Endothelial cell of umbilical vein (primary cell): ENCODE measurements around the gene RGPD3. TPM values are rescaled to one million over a fixed set of nuclear protein-coding genes. Genes with fewer than 3 reads are reported as not detected.

ENCODE experiments used
- BruUV-seq: library from RNA; stranded (reverse); fragments of 400-500 nt; replicated peaks from 2 replicates; lab custom pipeline; 2021; lab: Mats Ljungman, UMichigan
- CTCF ChIA-PET: fragments of 300-600, 350-600 bp; sonication (Branson Sonifier 250); formaldehyde crosslinking; loops from one replicate; lab custom pipeline; 2021; ENCODE audit warnings: antibody characterized with exemption, inconsistent platforms; lab: Charles Lee
- POLR2A ChIA-PET: fragments of 300-600, 350-600 bp; sonication (Branson Sonifier 250); formaldehyde crosslinking; loops from one replicate; lab custom pipeline; 2021; ENCODE audit warnings: antibody characterized with exemption, inconsistent platforms; lab: Charles Lee
- DNase-seq: peaks from one replicate; pipeline ENCODE4 v3.0.0-alpha.2; 2011; ENCODE audit warnings: low read depth, low spot score
- FAIRE-seq: peaks from 2 replicates; lab custom pipeline; 2011; peaks lifted over from hg19 to GRCh38; lab: Jason Lieb, UNC
- H2AFZ ChIP-seq: 2 replicates; pipeline ENCODE4 v1.6.0; 2012; ENCODE audit warnings: low read depth, low read length, control low read depth, inconsistent platforms
- H3K27ac ChIP-seq: 2 replicates; pipeline ENCODE4 v1.5.1; 2011; ENCODE audit warnings: low read depth, mild to moderate bottlenecking, control low read depth, low read length, moderate library complexity; ENCODE audit not compliant: insufficient read depth
- H3K27me3 ChIP-seq, 2 experiments: 2 replicates each; pipeline versions ENCODE4 v1.6.0 to v1.6.1; 2011; ENCODE audit warnings: low read length in 2 of 2, mixed read lengths in 1 of 2; ENCODE audit not compliant: control insufficient read depth in 2 of 2, insufficient read depth in 2 of 2
- H3K36me3 ChIP-seq, 2 experiments: 2 replicates in 1 of 2; 3 replicates in 1 of 2; pipeline ENCODE4 v1.5.1; 2011; ENCODE audit warnings: low read length in 2 of 2, mild to moderate bottlenecking in 1 of 2, moderate library complexity in 1 of 2; ENCODE audit not compliant: control insufficient read depth in 2 of 2, insufficient read depth in 2 of 2; ENCODE audit errors: extremely low read depth in 1 of 2
- H3K4me1 ChIP-seq: 3 replicates; pipeline ENCODE4 v1.5.1; 2011; ENCODE audit warnings: mild to moderate bottlenecking, low read length; ENCODE audit not compliant: control insufficient read depth, insufficient read depth; ENCODE audit errors: extremely low read depth
- H3K4me2 ChIP-seq: 2 replicates; pipeline ENCODE4 v1.6.1; 2011; ENCODE audit warnings: low read length, control low read depth, mixed read lengths; ENCODE audit not compliant: insufficient read depth
- H3K4me3 ChIP-seq, 3 experiments: fragments of 200-600 bp in 1 of 3; sonication (generic), shearing (Covaris generic) in 1 of 3; replicated peaks in 1 of 3; 2 replicates each; pipeline ENCODE4 v1.5.1; 2011 to 2016; ENCODE audit warnings: control low read depth in 3 of 3, low read length in 3 of 3, mild to moderate bottlenecking in 2 of 3, inconsistent platforms in 1 of 3, low read depth in 1 of 3, moderate library complexity in 1 of 3; ENCODE audit not compliant: insufficient read depth in 1 of 3
- H3K79me2 ChIP-seq: 2 replicates; pipeline ENCODE4 v1.6.0; 2012; ENCODE audit warnings: low read length, inconsistent platforms; ENCODE audit not compliant: control insufficient read depth, insufficient read depth
- H3K9ac ChIP-seq: replicated peaks from 2 replicates; pipeline ENCODE3; 2011; ENCODE audit warnings: low read length, control low read depth; ENCODE audit not compliant: insufficient read depth; ENCODE audit errors: extremely low read depth
- H3K9me1 ChIP-seq: replicated peaks from 3 replicates; pipeline ENCODE4 v1.6.0; 2011; ENCODE audit warnings: mild to moderate bottlenecking, low read length; ENCODE audit not compliant: control insufficient read depth, insufficient read depth; ENCODE audit errors: extremely low read depth
- H3K9me3 ChIP-seq: replicated peaks from 2 replicates; pipeline ENCODE4 v1.5.1; 2012; ENCODE audit warnings: low read length, inconsistent platforms; ENCODE audit not compliant: control insufficient read depth, insufficient read depth
- H4K20me1 ChIP-seq: replicated peaks from 2 replicates; pipeline ENCODE3; 2011; ENCODE audit warnings: mild to moderate bottlenecking, low read length; ENCODE audit not compliant: control insufficient read depth, insufficient read depth; ENCODE audit errors: extremely low read depth
- EZH2 ChIP-seq: IDR thresholded peaks from 2 replicates; pipeline ENCODE4 v1.6.1; 2012; ENCODE audit warnings: borderline replicate concordance, low read depth, mild to moderate bottlenecking, moderate library complexity, low read length, inconsistent platforms; ENCODE audit not compliant: severe bottlenecking
- FOS ChIP-seq: IDR thresholded peaks from 2 replicates; pipeline ENCODE4 v1.6.1; 2011; ENCODE audit warnings: mild to moderate bottlenecking, low read length, moderate library complexity, borderline replicate concordance; ENCODE audit not compliant: insufficient read depth
- GATA2 ChIP-seq: IDR thresholded peaks from 2 replicates; pipeline ENCODE4 v1.7.0; 2011; ENCODE audit warnings: low read depth, mild to moderate bottlenecking, moderate library complexity, mixed read lengths, low read length; ENCODE audit not compliant: insufficient read length, insufficient read depth
- JUN ChIP-seq: IDR thresholded peaks from 2 replicates; pipeline ENCODE4 v1.6.1; 2011; ENCODE audit warnings: borderline replicate concordance, low read depth; ENCODE audit not compliant: insufficient read length, insufficient read depth
- MYC ChIP-seq: IDR thresholded peaks from one replicate; pipeline ENCODE4 v1.6.1; 2011; ENCODE audit warnings: mild to moderate bottlenecking, low read depth, low read length
- POLR2A ChIP-seq: IDR thresholded peaks from 2 replicates; pipeline ENCODE4 v1.6.1; 2012; ENCODE audit warnings: low read depth, mild to moderate bottlenecking, control low read depth, low read length
- POLR2AphosphoS5 ChIP-seq: IDR thresholded peaks from 2 replicates; pipeline ENCODE4 v1.6.1; 2012; ENCODE audit warnings: low read depth, mild to moderate bottlenecking, control low read depth, low read length, moderate library complexity; ENCODE audit not compliant: insufficient read depth
- dilution Hi-C: fragments of 300-500 bp; cut with MboI; formaldehyde crosslinking; loops from one replicate; pipeline ENCODE4 v1.15.0; 2019; ENCODE audit warnings: low sequenced_read_pairs; ENCODE audit not compliant: extremely low pct_ligation_motif_present
- intact Hi-C: fragments of 100-400 bp; cut with micrococcal nuclease; formaldehyde crosslinking; loops from one replicate; pipeline ENCODE4 v1.10.0; 2022
- polyA plus RNA-seq, 4 experiments: library from polyadenylated mRNA; depleted of rRNA in 3 of 4; stranded (reverse) in 3 of 4; unstranded in 1 of 4; fragments of >200 nt; gene quantifications; 2 replicates each; pipeline versions ENCODE4 v1.2.1 to v1.2.3, GENCODE V29; 2011 to 2012; ENCODE audit warnings: missing spikeins in 1 of 4
- total RNA-seq: library from RNA; stranded (reverse); gene quantifications from 2 replicates; pipeline ENCODE4 v1.2.3, GENCODE V29; 2021
- TF ChIP-seq, protein P1 (sequence below), 2 donors: IDR thresholded peaks; 1 replicate in 1 of 2; 2 replicates in 1 of 2; pipeline ENCODE4 v1.5.1; 2011; ENCODE audit warnings: low read length in 2 of 2, mild to moderate bottlenecking in 2 of 2, moderate library complexity in 2 of 2, control low read depth in 1 of 2, inconsistent platforms in 1 of 2, low read depth in 1 of 2; ENCODE audit not compliant: insufficient read depth in 1 of 2; ENCODE audit errors: extremely low read depth in 1 of 2
- TF ChIP-seq, protein P2 (sequence below): IDR thresholded peaks from 2 replicates; pipeline ENCODE4 v1.6.1; 2011; ENCODE audit not compliant: insufficient read depth, insufficient read length

Gene RGPD3
- total and polyA plus RNA-seq, 2 donors (not counting 3 experiments of a cell fraction or from before 2014, with no cell fraction given): 0.04 TPM; not detected in 1

DNA sequence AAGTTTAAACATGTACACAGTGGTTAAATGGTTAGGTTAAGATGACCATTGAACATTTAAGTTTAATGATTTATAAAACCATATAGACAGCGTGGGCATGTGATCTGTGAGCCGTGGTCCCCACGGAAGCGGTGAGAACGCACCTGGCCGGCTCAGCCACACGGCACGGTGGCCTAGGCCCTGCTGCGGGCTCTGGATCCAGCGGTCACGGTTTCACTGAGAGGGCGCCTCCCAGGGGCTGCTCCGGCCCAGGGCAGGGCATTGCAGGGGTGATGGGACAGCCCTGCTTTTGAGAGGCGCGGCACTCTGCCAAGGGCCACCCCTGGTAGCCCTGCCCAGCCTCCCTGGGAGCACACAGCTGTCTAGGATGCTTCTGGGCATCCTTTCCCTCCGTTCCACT, 124.9 kb downstream of the RGPD3 start:
- ChIA-PET CTCF (no interaction called here), POLR2A (no interaction called here)
- dilution Hi-C loops: no loop called here
- no peak overlapping the region for H2AFZ ChIP-seq
- H3K4me3 ChIP-seq: no peak overlapping the region
- no peak overlapping the region for H3K9ac ChIP-seq
- H3K27ac ChIP-seq: no peak overlapping the region
- H3K4me1 ChIP-seq: no peaks in the 10 kb centered on the region
- H3K27me3 ChIP-seq: no peaks in the 10 kb centered on the region
- H3K9me1 ChIP-seq: no peaks in the 10 kb centered on the region
- H3K9me3 ChIP-seq: peaks cover 2% of the 10 kb centered on the region
- FAIRE-seq (no peak), DNase-seq (no peak)
- no peaks in the 10 kb centered on the region for H3K36me3 ChIP-seq
- intact Hi-C loops: no loop called here
- H4K20me1 ChIP-seq: no peaks in the 10 kb centered on the region
- H3K4me2 ChIP-seq: no peak overlapping the region
- BruUV-seq: no TSS peak
- TF ChIP-seq POLR2A: no peak
- TF ChIP-seq, protein P1, sequence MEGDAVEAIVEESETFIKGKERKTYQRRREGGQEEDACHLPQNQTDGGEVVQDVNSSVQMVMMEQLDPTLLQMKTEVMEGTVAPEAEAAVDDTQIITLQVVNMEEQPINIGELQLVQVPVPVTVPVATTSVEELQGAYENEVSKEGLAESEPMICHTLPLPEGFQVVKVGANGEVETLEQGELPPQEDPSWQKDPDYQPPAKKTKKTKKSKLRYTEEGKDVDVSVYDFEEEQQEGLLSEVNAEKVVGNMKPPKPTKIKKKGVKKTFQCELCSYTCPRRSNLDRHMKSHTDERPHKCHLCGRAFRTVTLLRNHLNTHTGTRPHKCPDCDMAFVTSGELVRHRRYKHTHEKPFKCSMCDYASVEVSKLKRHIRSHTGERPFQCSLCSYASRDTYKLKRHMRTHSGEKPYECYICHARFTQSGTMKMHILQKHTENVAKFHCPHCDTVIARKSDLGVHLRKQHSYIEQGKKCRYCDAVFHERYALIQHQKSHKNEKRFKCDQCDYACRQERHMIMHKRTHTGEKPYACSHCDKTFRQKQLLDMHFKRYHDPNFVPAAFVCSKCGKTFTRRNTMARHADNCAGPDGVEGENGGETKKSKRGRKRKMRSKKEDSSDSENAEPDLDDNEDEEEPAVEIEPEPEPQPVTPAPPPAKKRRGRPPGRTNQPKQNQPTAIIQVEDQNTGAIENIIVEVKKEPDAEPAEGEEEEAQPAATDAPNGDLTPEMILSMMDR (IDR thresholded peaks at IDR 0.05; ENCODE audit: extremely low read depth in 1 of 2, insufficient read depth in 1 of 2, low read depth in 1 of 2, low read length in 2 of 2): no peak
- TF ChIP-seq GATA2: no peak
- TF ChIP-seq EZH2: no peak
- no peak for TF ChIP-seq JUN
- TF ChIP-seq MYC: no peak
- TF ChIP-seq FOS: no peak
- TF ChIP-seq, protein P2, sequence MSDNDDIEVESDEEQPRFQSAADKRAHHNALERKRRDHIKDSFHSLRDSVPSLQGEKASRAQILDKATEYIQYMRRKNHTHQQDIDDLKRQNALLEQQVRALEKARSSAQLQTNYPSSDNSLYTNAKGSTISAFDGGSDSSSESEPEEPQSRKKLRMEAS: no peak
- TF ChIP-seq POLR2AphosphoS5: no peak
- H3K79me2 ChIP-seq: no peaks in the 10 kb centered on the region
